Measurements from ENCODE around the gene TSPAN32.

The TSPAN32 gene

DNA sequence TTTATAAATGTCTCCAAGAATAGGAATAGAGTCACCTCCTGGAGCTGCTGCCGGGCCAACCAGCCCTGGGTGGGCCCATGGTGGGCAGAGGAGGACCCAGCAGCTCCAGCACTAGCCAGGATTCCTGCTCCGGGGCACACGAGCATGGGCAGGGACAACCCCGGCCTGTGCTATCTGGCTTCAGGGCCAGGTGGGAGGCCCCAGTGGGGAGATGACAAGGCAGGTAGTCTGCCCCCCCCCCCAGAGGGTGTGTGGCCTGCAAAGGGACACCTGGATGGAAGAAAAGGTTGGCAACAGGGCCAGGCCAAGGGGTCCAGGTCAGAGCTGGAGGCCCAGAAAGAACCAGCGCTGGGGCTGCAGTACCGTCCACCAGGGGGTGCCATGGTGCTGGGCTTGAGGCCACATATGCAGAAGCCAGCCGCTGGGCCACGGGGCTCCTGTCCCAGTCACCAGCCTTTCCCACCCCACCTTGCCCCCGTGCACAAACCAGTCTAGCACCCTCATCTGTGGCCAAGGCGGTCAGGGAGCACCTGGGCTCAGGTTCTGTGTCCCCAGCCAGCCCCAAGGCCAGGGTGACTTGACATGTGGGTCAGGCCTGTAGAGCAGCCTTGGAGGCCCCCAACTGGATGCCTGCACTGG, 3.4 kb downstream of the TSPAN32 start:
- Histone ChIP-seq H3K27ac (no peak overlapping the region), H3K4me3 (IDR thresholded peaks at IDR 0.05; ENCODE audit: insufficient read depth, low read depth, low read length) (no peak overlapping the region), H3K79me2 (ENCODE audit: insufficient read depth, low read depth) (no peaks in the 10 kb centered on the region), H3K4me1 (ENCODE audit: low read depth, poor library complexity, severe bottlenecking) (peaks cover 8% of the 10 kb centered on the region), H4K20me1 (ENCODE audit: insufficient read depth) (no peaks in the 10 kb centered on the region), H3K9ac (no peak overlapping the region), H3K36me3 (ENCODE audit: insufficient read depth) (no peaks in the 10 kb centered on the region), H3K4me2 (no peak overlapping the region), H2AFZ (ENCODE audit: low read depth) (no peak overlapping the region), H3K27me3 (ENCODE audit: insufficient read depth, low read depth) (peaks cover 23% of the 10 kb centered on the region)
- TF ChIP-seq, protein P1, sequence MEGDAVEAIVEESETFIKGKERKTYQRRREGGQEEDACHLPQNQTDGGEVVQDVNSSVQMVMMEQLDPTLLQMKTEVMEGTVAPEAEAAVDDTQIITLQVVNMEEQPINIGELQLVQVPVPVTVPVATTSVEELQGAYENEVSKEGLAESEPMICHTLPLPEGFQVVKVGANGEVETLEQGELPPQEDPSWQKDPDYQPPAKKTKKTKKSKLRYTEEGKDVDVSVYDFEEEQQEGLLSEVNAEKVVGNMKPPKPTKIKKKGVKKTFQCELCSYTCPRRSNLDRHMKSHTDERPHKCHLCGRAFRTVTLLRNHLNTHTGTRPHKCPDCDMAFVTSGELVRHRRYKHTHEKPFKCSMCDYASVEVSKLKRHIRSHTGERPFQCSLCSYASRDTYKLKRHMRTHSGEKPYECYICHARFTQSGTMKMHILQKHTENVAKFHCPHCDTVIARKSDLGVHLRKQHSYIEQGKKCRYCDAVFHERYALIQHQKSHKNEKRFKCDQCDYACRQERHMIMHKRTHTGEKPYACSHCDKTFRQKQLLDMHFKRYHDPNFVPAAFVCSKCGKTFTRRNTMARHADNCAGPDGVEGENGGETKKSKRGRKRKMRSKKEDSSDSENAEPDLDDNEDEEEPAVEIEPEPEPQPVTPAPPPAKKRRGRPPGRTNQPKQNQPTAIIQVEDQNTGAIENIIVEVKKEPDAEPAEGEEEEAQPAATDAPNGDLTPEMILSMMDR (conservative IDR thresholded peaks at IDR 0.05; ENCODE audit: low read depth, low read length), result peak; percentile 79

DNA sequence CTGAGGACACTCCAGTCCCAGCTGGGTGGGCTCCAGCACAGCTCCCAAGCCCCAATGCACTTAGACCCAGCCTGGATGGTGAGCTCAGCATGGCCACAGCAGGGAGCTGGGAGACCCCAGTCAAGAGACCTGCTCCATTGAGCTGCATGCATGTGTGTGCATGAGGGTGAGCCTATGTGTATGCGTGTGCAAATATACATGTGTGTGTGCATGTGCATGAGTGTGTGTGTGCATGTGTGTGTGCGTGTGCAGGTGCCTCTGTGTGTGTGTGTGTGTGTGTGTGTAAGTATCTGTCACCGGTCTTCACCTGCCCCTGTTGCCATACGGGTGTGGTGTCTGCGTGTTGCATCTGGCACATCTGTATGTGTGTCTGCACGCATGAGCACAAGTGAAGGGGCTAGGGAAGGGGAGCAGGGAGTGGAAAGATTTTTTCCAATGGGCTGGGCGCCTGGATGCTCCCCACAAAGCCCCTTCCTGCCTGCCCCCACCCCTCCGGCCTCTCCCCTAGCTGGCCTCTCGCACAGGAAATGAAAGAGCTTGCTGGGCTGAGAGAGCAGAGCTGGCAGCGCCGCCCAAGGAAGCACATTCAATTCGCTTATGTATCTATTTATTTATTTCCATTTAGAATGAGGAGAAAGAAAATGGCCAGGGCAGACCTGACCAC, 4.1 kb downstream of the TSPAN32 start:
- H3K79me2 ChIP-seq (ENCODE audit: insufficient read depth, low read depth), result no peaks in the 10 kb centered on the region
- H3K27ac ChIP-seq, result no peak overlapping the region
- H3K9ac ChIP-seq, result no peak overlapping the region
- no peak overlapping the region for H3K4me3 ChIP-seq (IDR thresholded peaks at IDR 0.05; ENCODE audit: insufficient read depth, low read depth, low read length)
- peaks cover 8% of the 10 kb centered on the region for H3K4me1 ChIP-seq (ENCODE audit: low read depth, poor library complexity, severe bottlenecking)
- no peak overlapping the region for H2AFZ ChIP-seq (ENCODE audit: low read depth)
- TF ChIP-seq, protein P1 (conservative IDR thresholded peaks at IDR 0.05; ENCODE audit: low read depth, low read length), result no peak
- H3K36me3 ChIP-seq (ENCODE audit: insufficient read depth), result no peaks in the 10 kb centered on the region
- no peak overlapping the region for H3K4me2 ChIP-seq
- H4K20me1 ChIP-seq (ENCODE audit: insufficient read depth), result no peaks in the 10 kb centered on the region
- H3K27me3 ChIP-seq (ENCODE audit: insufficient read depth, low read depth), result peaks cover 24% of the 10 kb centered on the region

DNA sequence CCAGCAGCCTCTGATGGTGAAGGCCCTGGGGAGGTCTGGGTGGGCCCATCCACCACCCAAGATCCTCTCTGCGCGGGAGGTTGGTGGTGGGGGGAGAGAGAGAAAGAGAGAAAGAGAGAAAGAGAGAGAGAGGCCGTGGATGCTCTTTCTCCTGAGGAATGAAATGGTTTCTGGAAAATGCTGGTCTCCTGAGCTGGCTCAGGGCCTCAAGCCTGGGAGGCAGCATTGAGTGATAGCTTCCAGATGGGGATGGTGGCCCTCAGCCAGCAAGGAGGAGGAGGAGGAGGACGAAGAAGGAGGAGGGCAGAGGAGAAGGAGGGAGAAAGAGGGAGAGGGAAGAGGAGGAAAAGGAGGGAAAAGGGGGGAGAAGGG, 4.6 kb downstream of the TSPAN32 start:
- H3K79me2 ChIP-seq (ENCODE audit: insufficient read depth, low read depth), result no peaks in the 10 kb centered on the region
- peaks cover 19% of the 10 kb centered on the region for H3K27me3 ChIP-seq (ENCODE audit: insufficient read depth, low read depth)
- no peaks in the 10 kb centered on the region for H4K20me1 ChIP-seq (ENCODE audit: insufficient read depth)
- H3K9ac ChIP-seq, result no peak overlapping the region
- no peaks in the 10 kb centered on the region for H3K36me3 ChIP-seq (ENCODE audit: insufficient read depth)
- no peak overlapping the region for H2AFZ ChIP-seq (ENCODE audit: low read depth)
- H3K4me3 ChIP-seq (IDR thresholded peaks at IDR 0.05; ENCODE audit: insufficient read depth, low read depth, low read length), result no peak overlapping the region
- TF ChIP-seq, protein P1 (conservative IDR thresholded peaks at IDR 0.05; ENCODE audit: low read depth, low read length), result no peak
- no peak overlapping the region for H3K27ac ChIP-seq
- H3K4me1 ChIP-seq (ENCODE audit: low read depth, poor library complexity, severe bottlenecking), result peaks cover 8% of the 10 kb centered on the region
- no peak overlapping the region for H3K4me2 ChIP-seq

DNA sequence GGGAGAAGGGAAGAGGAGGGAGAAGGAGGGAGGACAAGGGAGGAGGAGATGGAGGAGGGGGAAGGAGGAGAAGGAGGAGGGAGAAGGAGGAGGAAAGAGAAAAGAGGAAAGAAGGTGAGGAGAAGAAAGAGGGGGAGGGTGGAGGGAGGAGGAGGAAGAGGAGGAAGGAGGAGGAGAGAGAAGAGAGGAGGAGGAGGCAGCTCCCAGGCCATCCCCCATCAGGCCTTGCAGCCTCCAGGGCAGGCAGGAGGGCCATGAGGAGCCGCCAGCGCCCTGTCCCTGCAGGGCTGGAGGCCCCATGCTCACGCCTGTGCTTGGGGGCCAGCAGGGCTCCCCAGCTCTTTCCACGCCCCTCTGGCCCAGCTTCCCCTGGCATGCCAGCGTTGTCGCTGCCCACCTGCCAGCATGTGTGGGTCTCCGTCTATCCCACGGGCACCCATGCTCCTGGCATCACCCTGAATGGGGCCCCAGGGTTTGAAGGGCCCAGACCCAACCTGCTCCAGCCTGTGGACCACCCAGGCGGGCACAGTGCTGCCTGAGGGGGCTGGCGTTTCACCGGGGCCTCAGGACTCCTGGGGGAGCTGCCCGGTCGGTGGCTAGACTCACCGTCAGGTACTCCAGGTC, 5.2 kb downstream of the TSPAN32 start:
- TF ChIP-seq, protein P1 (conservative IDR thresholded peaks at IDR 0.05; ENCODE audit: low read depth, low read length), result no peak
- Histone ChIP-seq H3K4me1 (ENCODE audit: low read depth, poor library complexity, severe bottlenecking) (peaks cover 4% of the 10 kb centered on the region), H3K79me2 (ENCODE audit: insufficient read depth, low read depth) (no peaks in the 10 kb centered on the region), H3K9ac (no peak overlapping the region), H3K27ac (no peak overlapping the region), H3K4me3 (IDR thresholded peaks at IDR 0.05; ENCODE audit: insufficient read depth, low read depth, low read length) (no peak overlapping the region), H3K36me3 (ENCODE audit: insufficient read depth) (no peaks in the 10 kb centered on the region), H3K4me2 (no peak overlapping the region), H2AFZ (ENCODE audit: low read depth) (no peak overlapping the region), H4K20me1 (ENCODE audit: insufficient read depth) (no peaks in the 10 kb centered on the region), H3K27me3 (ENCODE audit: insufficient read depth, low read depth) (peaks cover 20% of the 10 kb centered on the region; the same call in 1 of the 2 replicates)

Data from KMS-11 (cell line).